Sigmoid colon (tissue), 3 donors: ENCODE data around the gene OR52E4.

ENCODE experiments used
- POLR2A ChIP-seq, 2 donors: fragments of 450-650 bp; IDR thresholded peaks; one replicate each; pipeline ENCODE4 v1.6.1; 2016; ENCODE audit warnings: antibody characterized with exemption in 2 of 2, mild to moderate bottlenecking in 2 of 2, moderate library complexity in 2 of 2
- TF ChIP-seq, protein P1 (sequence below), 4 experiments: fragments of 450-650 bp in 3 of 4; fragments of 200-600 bp in 1 of 4; IDR thresholded peaks; one replicate each; pipeline ENCODE4 v1.5.1; 2016 to 2019; ENCODE audit warnings: antibody characterized with exemption in 4 of 4, mild to moderate bottlenecking in 3 of 4, moderate library complexity in 2 of 4

DNA sequence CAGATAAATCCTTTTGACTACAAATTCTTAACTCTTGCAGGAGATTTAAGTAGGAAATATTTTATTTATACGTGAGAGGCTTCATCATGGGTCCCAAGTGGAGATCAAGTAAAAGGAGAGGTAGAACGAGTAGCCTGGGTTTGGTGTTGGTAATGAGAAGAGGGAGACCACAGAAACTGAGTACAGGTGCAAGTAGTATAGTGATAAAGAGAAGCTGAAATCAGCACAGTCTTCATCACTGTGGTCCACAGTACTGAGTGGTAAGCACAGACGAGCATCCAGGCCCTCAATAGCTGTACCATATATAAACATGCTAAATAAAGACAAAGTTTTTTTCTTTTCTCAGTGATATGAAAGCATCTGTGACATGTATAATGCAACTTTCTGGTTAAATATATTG is 6.7 kb downstream of the OR52E4 start:
- TF ChIP-seq POLR2A (IDR thresholded peaks at IDR 0.05) = no peak
- TF ChIP-seq, protein P1, sequence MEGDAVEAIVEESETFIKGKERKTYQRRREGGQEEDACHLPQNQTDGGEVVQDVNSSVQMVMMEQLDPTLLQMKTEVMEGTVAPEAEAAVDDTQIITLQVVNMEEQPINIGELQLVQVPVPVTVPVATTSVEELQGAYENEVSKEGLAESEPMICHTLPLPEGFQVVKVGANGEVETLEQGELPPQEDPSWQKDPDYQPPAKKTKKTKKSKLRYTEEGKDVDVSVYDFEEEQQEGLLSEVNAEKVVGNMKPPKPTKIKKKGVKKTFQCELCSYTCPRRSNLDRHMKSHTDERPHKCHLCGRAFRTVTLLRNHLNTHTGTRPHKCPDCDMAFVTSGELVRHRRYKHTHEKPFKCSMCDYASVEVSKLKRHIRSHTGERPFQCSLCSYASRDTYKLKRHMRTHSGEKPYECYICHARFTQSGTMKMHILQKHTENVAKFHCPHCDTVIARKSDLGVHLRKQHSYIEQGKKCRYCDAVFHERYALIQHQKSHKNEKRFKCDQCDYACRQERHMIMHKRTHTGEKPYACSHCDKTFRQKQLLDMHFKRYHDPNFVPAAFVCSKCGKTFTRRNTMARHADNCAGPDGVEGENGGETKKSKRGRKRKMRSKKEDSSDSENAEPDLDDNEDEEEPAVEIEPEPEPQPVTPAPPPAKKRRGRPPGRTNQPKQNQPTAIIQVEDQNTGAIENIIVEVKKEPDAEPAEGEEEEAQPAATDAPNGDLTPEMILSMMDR (IDR thresholded peaks at IDR 0.05) = no peak
